Mesodermal cell (in vitro differentiated cells): ENCODE measurements around the gene RNF26.

Experiments
- H3K27ac ChIP-seq: 2 replicates; pipeline ENCODE4 v1.7.0; 2013; ENCODE audit warnings: mild to moderate bottlenecking, low read depth, low read length, moderate library complexity; ENCODE audit not compliant: severe bottlenecking
- H3K36me3 ChIP-seq: 2 replicates; pipeline ENCODE4 v1.7.1; 2013; ENCODE audit warnings: mild to moderate bottlenecking, low read length, moderate library complexity; ENCODE audit not compliant: control insufficient read depth, insufficient read depth
- H3K4me1 ChIP-seq: one replicate; pipeline ENCODE4 v1.7.1; 2013; ENCODE audit warnings: mild to moderate bottlenecking, low read length; ENCODE audit not compliant: insufficient read depth, control insufficient read depth, poor library complexity, severe bottlenecking
- H3K4me3 ChIP-seq: 2 replicates; pipeline ENCODE4 v1.7.0; 2013; ENCODE audit warnings: low read length, control low read depth, mild to moderate bottlenecking; ENCODE audit not compliant: insufficient read depth, poor library complexity, severe bottlenecking; ENCODE audit errors: extremely low read depth
- H3K9me3 ChIP-seq: 2 replicates; pipeline ENCODE4 v1.7.1; 2013; ENCODE audit warnings: mild to moderate bottlenecking, low read length, moderate library complexity; ENCODE audit not compliant: control insufficient read depth
- WGBS, 2 experiments: methylation state at CpG; one replicate each; pipeline ENCODE4 v1.1.5; 2013; ENCODE audit warnings: missing lambda C conversion rate in 2 of 2; ENCODE audit not compliant: insufficient coverage in 2 of 2; 5-methylcytosine and 5-hydroxymethylcytosine counted together

RNF26 gene

DNA sequence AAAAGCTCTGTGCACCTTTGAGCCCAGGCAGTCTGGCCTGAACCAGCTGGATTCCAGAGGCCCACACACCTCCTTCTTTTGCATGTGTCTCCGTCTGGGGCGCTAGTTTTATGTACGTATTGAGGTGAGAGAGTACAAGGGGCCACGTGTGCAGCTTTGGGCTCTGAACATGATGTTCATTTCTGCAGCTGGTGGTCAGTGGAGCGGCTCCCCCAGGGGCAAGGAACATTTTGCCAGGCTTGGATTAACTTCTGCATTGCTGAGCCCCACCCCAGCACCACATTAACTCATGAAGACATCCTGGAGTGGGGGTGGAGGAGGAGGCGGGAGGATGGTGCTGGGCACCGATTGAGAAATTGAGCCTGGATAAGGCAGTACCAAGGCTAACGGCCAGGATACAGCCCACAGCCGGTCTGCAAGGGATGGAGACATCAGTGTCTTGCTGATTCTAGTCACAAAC lies 33.4 kb downstream of the RNF26 start:
- 78 to 89% methylated on average over 8 of the region's 9 CpGs for WGBS, 2 experiments
- Histone ChIP-seq H3K9me3 (no peaks in the 10 kb centered on the region), H3K36me3 (no peaks in the 10 kb centered on the region), H3K27ac (no peak overlapping the region), H3K4me3 (no peak overlapping the region), H3K4me1 (peaks cover 24% of the 10 kb centered on the region)

DNA sequence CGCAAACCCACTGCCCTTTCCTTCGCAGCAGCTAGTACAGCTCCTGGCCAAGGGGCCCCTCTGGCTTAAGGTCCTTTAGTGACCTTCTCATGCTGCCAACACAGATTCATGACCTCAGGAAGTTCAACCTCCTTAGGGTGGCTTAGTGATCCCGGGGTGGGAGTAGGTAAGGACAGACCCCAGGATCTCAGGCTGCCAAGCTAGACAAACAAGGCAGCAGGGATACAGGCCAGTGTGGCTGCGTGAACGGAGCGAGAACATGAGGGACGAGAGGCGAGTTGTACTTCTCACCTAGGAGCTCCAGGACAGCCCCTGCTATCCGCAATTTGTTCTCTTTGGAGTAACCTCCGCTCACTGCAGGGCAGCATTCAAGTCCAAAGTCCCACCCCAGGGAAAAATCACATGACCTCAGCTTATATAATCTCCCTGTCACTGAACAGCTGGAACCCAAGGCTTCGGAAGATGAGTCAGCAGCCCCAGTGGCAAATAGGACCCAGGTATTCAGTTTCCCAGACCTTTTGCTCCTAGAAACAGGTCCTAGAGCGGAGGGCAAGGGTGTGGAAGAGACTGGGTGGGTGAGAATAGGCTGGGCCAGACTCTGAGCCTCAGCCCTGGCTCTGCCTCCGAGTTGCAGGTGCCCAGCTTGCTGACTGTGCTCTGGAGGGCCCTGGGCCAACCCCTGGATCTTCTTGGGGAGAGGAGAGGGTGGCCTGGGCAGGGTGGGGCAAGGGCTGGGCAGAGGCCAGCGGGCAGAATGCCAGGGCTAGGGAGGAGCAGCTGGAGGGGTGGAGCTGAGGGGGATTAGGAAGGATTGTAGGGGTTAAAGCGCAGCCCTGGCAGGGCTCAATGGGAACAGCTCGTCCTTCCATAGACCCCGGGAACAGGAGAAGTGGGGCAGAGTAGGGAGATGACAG lies 34.1 kb downstream of the RNF26 start:
- Histone ChIP-seq H3K36me3 (no peaks in the 10 kb centered on the region), H3K27ac (no peak overlapping the region), H3K4me3 (no peak overlapping the region), H3K4me1 (peaks cover 19% of the 10 kb centered on the region), H3K9me3 (no peaks in the 10 kb centered on the region)
- 75 to 85% methylated on average over 15 to 16 of the region's 17 CpGs for WGBS, 2 experiments

DNA sequence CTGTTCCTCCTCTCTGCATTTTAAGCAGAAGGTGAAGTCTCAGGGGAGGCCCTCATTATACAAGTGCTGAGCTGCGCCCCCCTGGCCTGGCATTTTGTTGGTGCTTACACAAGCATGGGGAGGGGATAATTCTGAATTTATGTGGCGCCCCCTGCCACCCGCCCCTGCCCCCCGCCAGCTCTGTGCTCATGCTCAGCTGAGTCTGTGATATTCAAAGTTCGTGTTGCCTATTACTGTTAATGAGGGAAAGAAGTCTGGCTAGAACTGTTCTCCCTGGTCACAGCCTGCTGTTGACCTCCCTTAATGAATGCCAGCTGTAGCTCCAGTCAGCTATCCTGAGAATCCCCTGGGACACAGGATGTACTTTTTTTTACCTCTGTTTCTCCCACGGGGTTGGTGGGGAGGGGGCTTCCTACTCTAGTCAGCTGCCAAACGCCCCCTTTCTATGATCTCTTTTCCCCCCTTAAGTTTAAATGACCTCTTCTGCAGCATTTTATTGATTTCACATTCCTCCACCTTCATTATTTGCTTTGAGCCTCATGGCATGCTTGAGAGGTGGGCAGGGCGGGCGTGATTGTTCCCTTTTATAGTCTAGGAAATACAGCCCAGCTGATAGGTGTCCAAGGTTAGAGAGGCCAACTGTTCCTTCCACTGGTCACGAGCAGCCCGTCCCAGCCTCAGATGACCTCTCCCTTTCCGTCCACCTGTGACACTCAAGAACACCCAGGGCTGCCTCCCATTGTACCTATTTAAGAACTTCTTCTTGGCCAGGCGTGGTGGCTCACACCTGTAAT lies 35.0 kb downstream of the RNF26 start:
- Histone ChIP-seq H3K9me3 (no peaks in the 10 kb centered on the region), H3K36me3 (no peaks in the 10 kb centered on the region), H3K4me1 (peaks cover 14% of the 10 kb centered on the region), H3K27ac (no peak overlapping the region), H3K4me3 (no peak overlapping the region)
- WGBS, 2 experiments: 82 to 88% methylated on average over 12 to 13 of the region's 13 CpGs

DNA sequence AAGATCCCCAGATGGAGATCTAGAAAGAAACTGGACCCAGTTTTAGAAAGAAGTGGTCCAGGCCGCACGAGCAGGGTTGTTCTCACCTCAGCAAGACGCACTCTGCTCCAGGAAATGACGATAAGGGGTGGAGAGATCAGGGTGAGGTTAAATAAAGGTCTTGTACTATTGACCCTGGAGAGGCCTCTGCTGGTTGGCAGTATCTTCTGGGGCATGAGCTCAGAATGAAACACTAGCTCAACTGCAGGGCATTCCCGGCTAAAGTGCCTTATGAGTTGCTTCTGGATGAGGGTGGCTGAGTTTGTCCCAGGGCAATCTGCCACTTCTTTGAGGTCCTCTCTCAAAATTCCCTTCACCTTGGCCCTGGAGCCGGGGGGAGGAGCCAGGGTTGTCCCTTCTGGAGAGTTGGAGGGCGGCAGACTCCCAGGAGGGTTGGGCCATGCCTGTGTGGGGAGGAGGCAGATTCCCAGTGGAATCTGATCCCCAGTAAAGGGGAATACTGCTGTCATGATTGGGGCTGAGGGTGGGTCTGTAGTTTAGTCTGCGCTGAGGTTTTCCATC lies 36.2 kb downstream of the RNF26 start:
- Histone ChIP-seq H3K4me1 (peaks cover 11% of the 10 kb centered on the region), H3K36me3 (no peaks in the 10 kb centered on the region), H3K27ac (no peak overlapping the region), H3K9me3 (no peaks in the 10 kb centered on the region), H3K4me3 (no peak overlapping the region)
- 82 to 95% methylated on average over 4 to 6 of the region's 8 CpGs for WGBS, 2 experiments

DNA sequence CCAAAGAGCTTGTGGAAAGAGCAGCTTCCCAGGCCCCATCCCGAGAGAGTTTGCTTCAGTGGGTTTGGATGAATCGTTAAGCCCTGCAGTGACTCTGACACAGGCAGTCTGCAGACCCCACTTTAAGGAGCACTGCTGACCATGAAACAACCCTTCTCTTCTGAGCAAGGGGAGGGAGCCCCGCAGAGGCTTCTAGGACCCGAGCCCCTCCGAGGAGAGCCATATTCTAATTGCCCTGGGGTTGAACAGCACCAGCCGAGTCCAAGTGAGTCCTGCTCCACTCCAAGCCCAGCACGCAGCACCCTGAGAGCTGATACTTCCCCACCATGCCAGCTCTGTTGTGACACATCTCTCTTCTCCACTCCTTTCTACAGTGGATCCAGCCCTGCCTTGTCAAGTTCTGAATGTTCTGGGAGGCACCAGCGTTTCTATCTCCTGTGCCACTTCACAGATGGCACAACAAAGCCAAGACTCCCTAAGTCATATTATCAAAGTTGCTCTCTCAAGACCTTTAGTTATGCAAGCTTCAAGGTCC lies 36.8 kb downstream of the RNF26 start:
- Histone ChIP-seq H3K4me1 (peaks cover 13% of the 10 kb centered on the region), H3K36me3 (no peaks in the 10 kb centered on the region), H3K9me3 (no peaks in the 10 kb centered on the region), H3K27ac (no peak overlapping the region), H3K4me3 (no peak overlapping the region)
- 77 to 81% methylated on average over 6 to 8 of the region's 8 CpGs for WGBS, 2 experiments

DNA sequence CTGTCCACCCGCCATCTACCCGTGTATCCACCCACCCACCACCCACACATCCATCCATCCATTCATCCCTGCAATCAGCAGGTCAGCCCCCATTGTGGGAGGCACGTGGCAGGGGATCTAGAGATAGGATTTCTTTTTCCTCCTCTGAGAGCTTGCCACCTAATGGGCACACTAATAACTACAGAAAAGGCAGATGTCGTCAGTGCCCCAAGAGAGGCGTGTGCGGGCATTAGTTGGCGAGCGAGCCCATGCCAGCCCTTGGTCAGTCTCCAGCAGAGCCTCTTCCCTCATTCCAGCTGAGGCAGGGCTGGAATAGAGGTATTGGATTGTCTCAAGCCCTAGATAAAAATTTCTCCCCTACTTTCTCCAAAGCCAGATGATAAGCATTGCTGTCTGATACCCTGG lies 37.5 kb downstream of the RNF26 start:
- Histone ChIP-seq H3K27ac (no peak overlapping the region), H3K4me3 (no peak overlapping the region), H3K9me3 (no peaks in the 10 kb centered on the region), H3K4me1 (peaks cover 13% of the 10 kb centered on the region), H3K36me3 (no peaks in the 10 kb centered on the region)
- 81 to 100% methylated on average over 3 to 6 of the region's 8 CpGs for WGBS, 2 experiments

DNA sequence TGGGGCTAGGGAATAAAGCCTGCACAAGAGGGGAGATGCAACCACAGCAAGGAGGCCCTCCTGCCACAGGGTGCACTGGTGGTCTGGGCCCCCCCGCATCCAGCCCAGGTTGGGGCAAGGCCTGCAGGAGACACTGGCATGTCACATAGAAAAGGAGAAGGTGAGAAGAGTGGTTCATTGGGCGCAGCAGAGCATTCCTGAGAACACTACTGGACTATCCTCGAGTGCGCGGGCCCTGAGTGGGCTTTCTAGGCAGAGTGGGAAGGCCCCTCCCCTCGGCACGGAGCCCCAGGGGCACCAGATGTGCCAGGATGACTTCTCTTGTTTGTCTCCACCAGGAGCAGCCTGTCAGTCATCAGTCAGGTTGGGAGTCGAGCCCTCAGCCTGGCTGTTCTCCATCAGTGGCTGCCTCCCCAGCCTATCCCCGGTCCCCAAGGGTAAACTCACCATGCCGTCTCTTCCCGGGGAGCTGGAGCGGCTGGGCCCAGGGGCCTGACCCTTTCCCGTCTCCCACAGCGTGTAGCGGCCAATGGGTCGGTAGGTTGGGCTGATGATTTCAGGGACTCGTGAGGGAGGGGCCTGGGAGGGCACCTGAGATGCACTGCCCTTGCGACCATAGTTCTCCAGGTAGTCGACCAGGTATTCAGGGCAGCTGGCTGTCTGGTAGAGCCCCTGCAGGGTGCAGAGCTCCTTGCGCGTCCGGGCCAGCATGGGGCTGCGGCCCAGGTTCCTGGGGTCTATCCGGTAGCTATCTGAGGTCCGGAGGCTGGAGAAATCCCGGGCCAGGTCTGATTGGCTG lies 38.1 kb downstream of the RNF26 start:
- WGBS, 2 experiments: 94 to 97% methylated on average over 25 to 26 of the region's 26 CpGs
- H3K9me3 ChIP-seq: no peaks in the 10 kb centered on the region
- H3K4me3 ChIP-seq: no peak overlapping the region
- no peak overlapping the region for H3K27ac ChIP-seq
- H3K36me3 ChIP-seq: no peaks in the 10 kb centered on the region
- H3K4me1 ChIP-seq: peaks cover 14% of the 10 kb centered on the region

DNA sequence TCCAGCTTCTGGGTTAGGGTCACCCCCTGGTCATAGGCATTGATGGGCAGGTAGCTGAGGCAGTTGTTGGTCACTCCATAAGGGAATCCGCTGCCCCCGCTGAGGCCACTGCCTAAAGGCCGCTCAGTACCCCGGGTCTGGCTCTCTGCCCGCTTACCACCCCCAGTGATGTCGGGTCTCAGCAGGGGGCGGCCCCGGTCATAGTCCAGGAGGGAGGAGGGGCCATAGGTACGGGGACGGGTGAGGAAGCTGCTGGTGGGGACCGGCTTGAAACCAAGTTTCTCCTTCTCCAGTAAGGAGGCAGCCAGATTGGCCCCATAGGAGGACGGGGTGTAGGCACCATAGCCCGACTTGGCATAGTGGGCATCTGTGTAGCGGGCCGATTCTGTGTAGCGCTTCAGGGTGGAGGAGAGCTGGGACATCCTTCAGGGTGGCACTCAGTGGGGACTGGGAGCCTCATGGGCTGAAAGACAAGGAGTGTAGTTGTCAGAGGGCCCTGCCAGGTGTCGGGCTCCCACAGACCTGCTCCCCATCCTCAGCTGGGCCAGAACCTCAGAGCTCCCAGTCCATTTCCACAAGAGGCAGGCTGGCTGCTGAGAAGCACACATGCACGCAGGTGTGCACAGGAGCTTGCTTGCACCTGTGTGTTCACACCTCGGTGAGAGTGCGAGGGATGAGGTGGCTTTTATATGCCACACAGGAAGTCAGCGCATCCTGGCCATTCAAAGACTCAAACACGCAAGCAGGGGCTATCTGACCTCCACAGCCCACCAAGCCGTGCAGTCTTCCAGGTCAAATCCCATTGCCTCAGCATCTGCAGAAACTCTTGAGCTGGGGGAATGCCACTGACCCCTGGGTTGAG lies 39.0 kb downstream of the RNF26 start:
- WGBS, 2 experiments: 93% methylated on average over 18 to 21 of the region's 23 CpGs
- Histone ChIP-seq H3K4me3 (no peak overlapping the region), H3K27ac (no peak overlapping the region), H3K4me1 (peaks cover 21% of the 10 kb centered on the region), H3K9me3 (no peaks in the 10 kb centered on the region), H3K36me3 (no peaks in the 10 kb centered on the region)

DNA sequence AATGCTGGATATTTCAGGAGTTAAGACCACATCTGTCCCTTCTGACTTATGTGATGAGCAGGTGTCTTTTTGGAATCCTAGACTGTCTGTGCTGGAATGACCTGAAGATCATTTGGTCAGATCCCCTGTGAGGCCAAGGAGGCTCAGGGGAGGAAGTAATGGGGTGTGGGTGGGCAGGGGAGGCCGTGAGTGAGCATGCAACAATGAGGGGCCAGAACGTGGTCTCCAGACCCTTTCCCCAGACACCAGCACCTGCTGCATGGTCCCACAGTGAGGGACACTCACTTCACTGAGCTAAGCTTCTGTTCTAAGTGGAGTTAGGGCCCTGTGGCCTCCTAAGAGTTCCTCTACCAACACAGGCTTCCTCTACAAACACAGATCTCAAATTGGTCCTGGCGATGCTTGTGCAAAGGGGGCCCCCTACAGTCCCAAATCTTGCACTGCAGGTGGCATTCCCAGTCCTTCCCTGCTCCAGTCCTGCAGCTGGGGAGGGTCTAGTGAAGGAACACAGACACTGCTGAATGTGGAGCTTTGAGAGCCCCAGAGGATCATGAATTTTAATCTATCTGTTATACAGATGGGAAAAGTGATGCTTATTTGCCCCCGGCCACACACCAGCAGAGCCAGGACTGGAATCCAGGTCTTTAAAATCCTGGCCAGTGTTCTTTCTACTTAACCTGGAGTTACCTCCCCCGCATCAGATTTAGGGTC lies 39.7 kb downstream of the RNF26 start:
- no peak overlapping the region for H3K27ac ChIP-seq
- no peaks in the 10 kb centered on the region for H3K9me3 ChIP-seq
- H3K4me1 ChIP-seq: peaks cover 27% of the 10 kb centered on the region
- 56 to 61% methylated on average over 3 to 4 of the region's 5 CpGs for WGBS, 2 experiments
- no peaks in the 10 kb centered on the region for H3K36me3 ChIP-seq
- no peak overlapping the region for H3K4me3 ChIP-seq
